Esophagus muscularis mucosa (tissue), 4 donors: ENCODE measurements around the gene FAM111B. TPM values are rescaled to one million over a fixed set of nuclear protein-coding genes. Genes with fewer than 3 reads are reported as not detected.
A peak's percentile ranks its signal among the peaks of the same experiment; 100 is the strongest.

Source experiments
- DNase-seq: peaks from one replicate; pipeline ENCODE4 v3.0.0-alpha.2; 2017; ENCODE audit errors: extremely low spot score
- H3K27ac ChIP-seq, 4 donors: fragments of 200-600 bp; sonication (generic); replicated peaks in 1 of 4; 1 replicate in 3 of 4; 2 replicates in 1 of 4; pipeline ENCODE4 v1.5.1; 2016 to 2019; ENCODE audit warnings: mild to moderate bottlenecking in 1 of 4
- H3K27me3 ChIP-seq, 4 donors: fragments of 200-600 bp; sonication (generic); one replicate each; pipeline versions ENCODE4 v1.5.1 to v1.6.0; 2016 to 2019
- H3K36me3 ChIP-seq, 4 donors: fragments of 200-600 bp; sonication (generic); one replicate each; pipeline ENCODE4 v1.5.1; 2016 to 2019
- H3K4me1 ChIP-seq, 4 donors: fragments of 200-600 bp; sonication (generic); one replicate each; pipeline ENCODE4 v1.5.1; 2016 to 2019
- H3K4me3 ChIP-seq, 4 donors: fragments of 200-600 bp; sonication (generic); 1 replicate in 2 of 4; 2 replicates in 2 of 4; pipeline ENCODE4 v1.5.1; 2016 to 2019; ENCODE audit warnings: mild to moderate bottlenecking in 4 of 4, moderate library complexity in 1 of 4
- H3K9me3 ChIP-seq, 4 donors: fragments of 200-600 bp; sonication (generic); 1 replicate in 3 of 4; 2 replicates in 1 of 4; pipeline ENCODE4 v1.5.1; 2016 to 2019
- EP300 ChIP-seq: sonication (generic); formaldehyde crosslinking; IDR thresholded peaks from one replicate; pipeline ENCODE4 v1.6.1; 2017; ENCODE audit warnings: antibody characterized with exemption
- POLR2A ChIP-seq: fragments of 450-650 bp; IDR thresholded peaks from one replicate; pipeline ENCODE4 v1.6.1; 2017; ENCODE audit warnings: antibody characterized with exemption, moderate library complexity, mild to moderate bottlenecking, low read depth
- POLR2AphosphoS5 ChIP-seq, 2 donors: sonication (generic); formaldehyde crosslinking; IDR thresholded peaks; one replicate each; pipeline ENCODE4 v1.6.1; 2017; ENCODE audit warnings: antibody characterized with exemption in 2 of 2
- WGBS: methylation state at CpG from one replicate; pipeline ENCODE4 v1.1.5; 2018; 5-methylcytosine and 5-hydroxymethylcytosine counted together
- intact Hi-C: fragments of 100-400 bp; cut with DNase I; formaldehyde crosslinking; loops from one replicate; pipeline ENCODE4 v1.15.1; 2023
- total RNA-seq, 4 donors: library from RNA; depleted of rRNA; stranded (reverse); fragments of >200 nt; gene quantifications; one replicate each; pipeline versions ENCODE4 v1.1.0 to v1.2.1, GENCODE V29; 2016
- TF ChIP-seq, protein P1 (sequence below), 3 experiments: fragments of 200-600 bp in 2 of 3; fragments of 450-650 bp in 1 of 3; sonication (generic) in 2 of 3; IDR thresholded peaks; one replicate each; pipeline ENCODE4 v1.5.1; 2017 to 2019; ENCODE audit warnings: antibody characterized with exemption in 3 of 3, mild to moderate bottlenecking in 2 of 3, moderate library complexity in 1 of 3

The FAM111B gene
- total RNA-seq, 4 donors from 2014 or later = 0.13 to 0.46 TPM; not detected in 2

DNA sequence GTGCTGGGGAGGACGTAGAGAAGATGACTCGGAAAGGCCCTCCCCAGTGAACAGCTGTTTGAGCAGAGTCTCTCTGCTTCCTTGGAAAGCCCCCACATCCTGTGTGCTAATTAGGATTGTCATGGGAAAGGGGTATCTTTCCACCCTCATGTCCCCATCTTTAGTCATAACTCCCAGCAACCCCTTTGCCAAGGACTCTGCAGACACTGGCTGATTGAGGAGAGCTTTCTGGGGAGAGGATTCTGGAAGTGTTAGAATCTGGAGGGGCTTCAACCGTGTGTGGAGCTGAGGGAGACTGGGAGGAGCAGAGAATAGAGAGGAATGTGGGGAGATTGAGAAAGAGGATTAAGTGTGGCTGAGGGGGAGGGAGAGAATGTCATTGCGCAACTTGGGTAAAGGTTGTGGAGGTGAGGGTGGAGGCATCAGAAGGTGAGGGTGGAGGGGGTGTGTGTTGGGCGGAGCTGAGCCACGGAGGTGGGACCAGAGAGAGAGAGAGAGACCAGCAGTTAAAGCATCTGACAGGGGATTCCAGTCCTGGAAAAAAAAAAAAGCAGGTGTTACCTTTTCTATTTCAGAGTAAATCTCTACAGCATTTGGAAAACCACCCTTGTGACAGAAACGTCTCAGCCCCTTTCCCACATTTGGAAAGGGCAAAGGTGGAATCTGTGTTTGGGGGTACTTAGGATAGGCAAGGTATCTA lies 67.1 kb downstream of the FAM111B start:
- TF ChIP-seq, protein P1, sequence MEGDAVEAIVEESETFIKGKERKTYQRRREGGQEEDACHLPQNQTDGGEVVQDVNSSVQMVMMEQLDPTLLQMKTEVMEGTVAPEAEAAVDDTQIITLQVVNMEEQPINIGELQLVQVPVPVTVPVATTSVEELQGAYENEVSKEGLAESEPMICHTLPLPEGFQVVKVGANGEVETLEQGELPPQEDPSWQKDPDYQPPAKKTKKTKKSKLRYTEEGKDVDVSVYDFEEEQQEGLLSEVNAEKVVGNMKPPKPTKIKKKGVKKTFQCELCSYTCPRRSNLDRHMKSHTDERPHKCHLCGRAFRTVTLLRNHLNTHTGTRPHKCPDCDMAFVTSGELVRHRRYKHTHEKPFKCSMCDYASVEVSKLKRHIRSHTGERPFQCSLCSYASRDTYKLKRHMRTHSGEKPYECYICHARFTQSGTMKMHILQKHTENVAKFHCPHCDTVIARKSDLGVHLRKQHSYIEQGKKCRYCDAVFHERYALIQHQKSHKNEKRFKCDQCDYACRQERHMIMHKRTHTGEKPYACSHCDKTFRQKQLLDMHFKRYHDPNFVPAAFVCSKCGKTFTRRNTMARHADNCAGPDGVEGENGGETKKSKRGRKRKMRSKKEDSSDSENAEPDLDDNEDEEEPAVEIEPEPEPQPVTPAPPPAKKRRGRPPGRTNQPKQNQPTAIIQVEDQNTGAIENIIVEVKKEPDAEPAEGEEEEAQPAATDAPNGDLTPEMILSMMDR (IDR thresholded peaks at IDR 0.05) = no peak
- TF ChIP-seq POLR2AphosphoS5 (IDR thresholded peaks at IDR 0.05) = peak in 1 of 2 donors; percentile 65
- Histone ChIP-seq H3K36me3 (no peaks in the 10 kb centered on the region), H3K27me3 (peaks cover 0 to 10% (median 5%) of the 10 kb centered on the region in 4 donors), H3K4me3 (peak overlapping the region; percentile 64 to 87 (median 74)), H3K9me3 (no peaks in the 10 kb centered on the region), H3K27ac (peak overlapping the region; percentile 2 to 74 (median 62)), H3K4me1 (peaks cover 9 to 38% (median 25%) of the 10 kb centered on the region in 4 donors)
- intact Hi-C loops = loop anchor here (10.0 kb wide), 1 partner anchor 261 kb away; the partner anchor contains the start of gene OR5A1
- DNase-seq = peak; percentile 83
- 58% methylated on average over 6 of the region's 7 CpGs for WGBS

- Histone ChIP-seq H3K36me3 (no peaks in the 10 kb centered on the region), H3K27me3 (peaks cover 0 to 10% (median 5%) of the 10 kb centered on the region in 4 donors), H3K4me3 (no peak overlapping the region), H3K9me3 (no peaks in the 10 kb centered on the region), H3K27ac (peak overlapping the region in 3 of 4 donors; percentile 2 to 74 (median 12)), H3K4me1 (peaks cover 9 to 38% (median 25%) of the 10 kb centered on the region in 4 donors)
- intact Hi-C loops = loop anchor here (10.0 kb wide), 1 partner anchor 260 kb away; the partner anchor contains the start of gene OR5A1
- WGBS = 90% methylated on average over 7 of the region's 7 CpGs
- TF ChIP-seq EP300 = no peak
- TF ChIP-seq POLR2A = no peak
- TF ChIP-seq, protein P1 (IDR thresholded peaks at IDR 0.05) = no peak
- TF ChIP-seq POLR2AphosphoS5 (IDR thresholded peaks at IDR 0.05) = no peak
- no peak for DNase-seq
Measured at GRCh38 chr11:59174664-59175033, 67.6 kb downstream of the FAM111B start.

GRCh38 chr11:59175091-59175501 lies 68.1 kb downstream of the FAM111B start:
- Histone ChIP-seq H3K36me3 (no peaks in the 10 kb centered on the region), H3K27ac (peak overlapping the region in 1 of 4 donors; percentile 40), H3K27me3 (peaks cover 0 to 10% (median 5%) of the 10 kb centered on the region in 4 donors), H3K4me1 (peaks cover 9 to 38% (median 25%) of the 10 kb centered on the region in 4 donors), H3K9me3 (no peaks in the 10 kb centered on the region), H3K4me3 (no peak overlapping the region)
- 74% methylated on average over 4 of the region's 4 CpGs for WGBS
- intact Hi-C loops = loop anchor here (10.0 kb wide), 1 partner anchor 260 kb away; the partner anchor contains the start of gene OR5A1
- TF ChIP-seq, protein P1 (IDR thresholded peaks at IDR 0.05) = no peak
- TF ChIP-seq POLR2A = no peak
- no peak for TF ChIP-seq POLR2AphosphoS5 (IDR thresholded peaks at IDR 0.05)
- TF ChIP-seq EP300 = no peak
- peak; percentile 79 for DNase-seq

DNA sequence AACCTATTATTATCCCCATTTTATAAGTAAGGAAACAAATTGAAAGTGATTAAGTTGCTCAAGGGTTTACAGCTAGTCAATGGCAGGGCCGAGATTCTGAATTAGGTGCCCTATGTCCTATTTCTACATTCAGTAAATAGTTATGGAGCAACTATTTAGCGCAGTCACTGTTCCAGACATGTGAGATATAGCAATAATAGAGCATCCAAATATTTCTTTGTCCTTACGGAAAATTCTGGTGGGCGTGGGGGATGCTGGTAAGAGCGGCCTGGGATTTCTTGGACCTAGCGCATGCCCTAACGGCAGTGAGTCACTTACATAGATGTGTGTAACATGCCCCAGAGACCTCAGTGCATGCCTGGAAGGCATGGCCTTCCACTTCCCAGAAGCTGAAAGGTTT lies 69.3 kb downstream of the FAM111B start:
- H3K4me3 ChIP-seq = no peak overlapping the region
- H3K4me1 ChIP-seq = peaks cover 9 to 35% (median 25%) of the 10 kb centered on the region in 4 donors
- TF ChIP-seq, protein P1 (IDR thresholded peaks at IDR 0.05) = no peak
- TF ChIP-seq POLR2A = no peak
- no peak for TF ChIP-seq EP300
- no peak for TF ChIP-seq POLR2AphosphoS5 (IDR thresholded peaks at IDR 0.05)
- H3K27ac ChIP-seq = no peak overlapping the region
- intact Hi-C loops = loop anchor here (10.0 kb wide), 1 partner anchor 258 kb away; the partner anchor contains the start of gene OR5A1
- no peaks in the 10 kb centered on the region for H3K9me3 ChIP-seq
- H3K36me3 ChIP-seq = no peaks in the 10 kb centered on the region
- DNase-seq = peak; percentile 70
- 88% methylated on average over 7 of the region's 7 CpGs for WGBS
- H3K27me3 ChIP-seq = peaks cover 0 to 10% (median 5%) of the 10 kb centered on the region in 4 donors

Other genes with a start within 250 kb of the FAM111B start
- not detected for gene GLYATL1, start 167.7 kb upstream of the FAM111B start, total RNA-seq
- gene GLYATL1B, start 20.9 kb upstream of the FAM111B start, total RNA-seq = not detected
- gene FAM111A, start 35.6 kb downstream of the FAM111B start, total RNA-seq = 10 to 100 TPM in 3 of 4 donors, 1 to 10 TPM in 1; 8.9 to 22.4 (median 17.6) TPM
- 1 to 10 TPM; 3.1 to 8.8 (median 4.5) TPM for gene DTX4, start 64.9 kb downstream of the FAM111B start, total RNA-seq
- gene MPEG1, start 105.7 kb downstream of the FAM111B start, total RNA-seq = 10 to 100 TPM; 10.1 to 36.1 (median 14.8) TPM